IPS DF 19.7 (cell line): ENCODE measurements around the gene RAI14.
"Not testable (repeated sequence)": the region's sequence is repeated elsewhere in the genome, so short reads cannot be mapped to it uniquely, and the experiment has no call there.

Experiments
- DNase-seq: peaks from one replicate; pipeline ENCODE4 v3.0.0-alpha.2; 2013; ENCODE audit warnings: low read depth, low spot score

RAI14 gene

GRCh38 chr5:34818717-34819116 is 162.6 kb downstream of the RAI14 start:
- no peak for DNase-seq

GRCh38 chr5:34820593-34820992 is 164.5 kb downstream of the RAI14 start:
- DNase-seq = no peak

- no peak for DNase-seq
Observed at GRCh38 chr5:34822956-34823715, 167.0 kb downstream of the RAI14 start.

GRCh38 chr5:34826347-34826746 is 170.2 kb downstream of the RAI14 start:
- no peak for DNase-seq

- no peak for DNase-seq
Observed at GRCh38 chr5:34827588-34828506, 171.7 kb downstream of the RAI14 start.

- DNase-seq = not testable (repeated sequence)
Observed at GRCh38 chr5:34830827-34831226, 174.7 kb downstream of the RAI14 start.

- no peak for DNase-seq
Observed at GRCh38 chr5:34831303-34831702, 175.2 kb downstream of the RAI14 start.

- DNase-seq = no peak
Observed at GRCh38 chr5:34832568-34832967, 176.4 kb downstream of the RAI14 start.

- no peak for DNase-seq
Observed at GRCh38 chr5:34833090-34833489, 177.0 kb downstream of the RAI14 start.

GRCh38 chr5:34833976-34834793 is 178.1 kb downstream of the RAI14 start:
- DNase-seq = peak; percentile 20

GRCh38 chr5:34834794-34835089 is 178.6 kb downstream of the RAI14 start:
- DNase-seq = no peak

- no peak for DNase-seq
Observed at GRCh38 chr5:34835664-34836063, 179.5 kb downstream of the RAI14 start.

- peak; percentile 97 for DNase-seq
Observed at GRCh38 chr5:34838785-34839714, 182.9 kb downstream of the RAI14 start, which contains the start of gene TTC23L. TSS of gene TTC23L (plus strand) at chr5:34839164. CDS start at chr5:34840672, 1,508 bp downstream.

GRCh38 chr5:34841816-34842215 is 185.7 kb downstream of the RAI14 start:
- DNase-seq = no peak

GRCh38 chr5:34842554-34842953 is 186.4 kb downstream of the RAI14 start:
- no peak for DNase-seq

GRCh38 chr5:34843497-34843896 is 187.4 kb downstream of the RAI14 start:
- no peak for DNase-seq

- no peak for DNase-seq
Observed at GRCh38 chr5:34844106-34844505, 188.0 kb downstream of the RAI14 start.

- no peak for DNase-seq
Observed at GRCh38 chr5:34844999-34845398, 188.9 kb downstream of the RAI14 start.

GRCh38 chr5:34847056-34847455 is 190.9 kb downstream of the RAI14 start:
- no peak for DNase-seq

- no peak for DNase-seq
Observed at GRCh38 chr5:34847552-34847951, 191.4 kb downstream of the RAI14 start.

- DNase-seq = no peak
Observed at GRCh38 chr5:34848230-34848629, 192.1 kb downstream of the RAI14 start.
